Ishikawa (cell line): ENCODE results near the gene PELI2.

Experiments used
- CEBPB ChIP-seq: IDR thresholded peaks from 2 replicates; pipeline ENCODE4 v1.6.1; 2012
- CREB1 ChIP-seq: IDR thresholded peaks from 2 replicates; pipeline ENCODE4 v1.6.1; 2012; ENCODE audit warnings: low read depth
- EGR1 ChIP-seq: IDR thresholded peaks from 2 replicates; pipeline ENCODE4 v1.6.1; 2012
- EP300 ChIP-seq: IDR thresholded peaks from 2 replicates; pipeline ENCODE4 v1.6.1; 2012; ENCODE audit warnings: borderline replicate concordance
- FOXM1 ChIP-seq: IDR thresholded peaks from 2 replicates; pipeline ENCODE4 v1.6.1; 2012; ENCODE audit warnings: low read depth, borderline replicate concordance
- MAX ChIP-seq: IDR thresholded peaks from 2 replicates; pipeline ENCODE4 v1.6.1; 2012
- NFIC ChIP-seq: IDR thresholded peaks from 2 replicates; pipeline ENCODE4 v1.6.1; 2012
- RAD21 ChIP-seq: IDR thresholded peaks from 2 replicates; pipeline ENCODE4 v1.6.1; 2012; ENCODE audit warnings: low read depth
- REST ChIP-seq: IDR thresholded peaks from 2 replicates; pipeline ENCODE4 v1.6.1; 2012; ENCODE audit warnings: low read depth, mild to moderate bottlenecking
- TAF1 ChIP-seq: IDR thresholded peaks from 2 replicates; pipeline ENCODE4 v1.6.1; 2012; ENCODE audit warnings: low read depth, mild to moderate bottlenecking
- TCF12 ChIP-seq: IDR thresholded peaks from 2 replicates; pipeline ENCODE4 v1.6.1; 2012; ENCODE audit warnings: low read depth
- TEAD4 ChIP-seq: IDR thresholded peaks from 2 replicates; pipeline ENCODE4 v1.6.1; 2012
- USF1 ChIP-seq: IDR thresholded peaks from 2 replicates; pipeline ENCODE4 v1.6.1; 2012
- YY1 ChIP-seq: IDR thresholded peaks from 2 replicates; pipeline ENCODE4 v1.6.1; 2012; ENCODE audit warnings: low read depth
- ZBTB7A ChIP-seq: IDR thresholded peaks from 2 replicates; pipeline ENCODE4 v1.6.1; 2012; ENCODE audit warnings: low read depth

The PELI2 gene

GRCh38 chr14:56292970-56293369, 174.8 kb downstream of the PELI2 start:
- TF ChIP-seq REST, result no peak
- TF ChIP-seq EGR1, result no peak
- TF ChIP-seq MAX, result no peak
- TF ChIP-seq FOXM1, result no peak
- TF ChIP-seq RAD21, result no peak
- no peak for TF ChIP-seq CEBPB
- no peak for TF ChIP-seq TEAD4
- TF ChIP-seq NFIC, result no peak
- TF ChIP-seq YY1, result no peak
- no peak for TF ChIP-seq TAF1

GRCh38 chr14:56293506-56293905, 175.3 kb downstream of the PELI2 start:
- TF ChIP-seq USF1, result no peak
- no peak for TF ChIP-seq ZBTB7A
- TF ChIP-seq YY1, result no peak
- TF ChIP-seq FOXM1, result no peak
- no peak for TF ChIP-seq CEBPB
- no peak for TF ChIP-seq MAX
- no peak for TF ChIP-seq EGR1
- no peak for TF ChIP-seq REST
- no peak for TF ChIP-seq TCF12
- TF ChIP-seq NFIC, result no peak
- TF ChIP-seq TAF1, result no peak
- TF ChIP-seq RAD21, result no peak
- TF ChIP-seq TEAD4, result no peak
- TF ChIP-seq EP300, result no peak
- TF ChIP-seq CREB1, result no peak

GRCh38 chr14:56294128-56294527, 175.9 kb downstream of the PELI2 start:
- TF ChIP-seq RAD21, result peak; percentile 18; the same call in 1 of the 2 replicates
- no peak for TF ChIP-seq CEBPB

GRCh38 chr14:56295743-56296142, 177.5 kb downstream of the PELI2 start:
- TF ChIP-seq ZBTB7A (no peak), EGR1 (no peak), EP300 (no peak), RAD21 (no peak), USF1 (no peak), REST (no peak), NFIC (no peak), CEBPB (no peak), MAX (no peak), CREB1 (no peak), TCF12 (no peak)

GRCh38 chr14:56297449-56297848, 179.2 kb downstream of the PELI2 start:
- no peak for TF ChIP-seq MAX
- no peak for TF ChIP-seq TEAD4
- no peak for TF ChIP-seq TCF12
- TF ChIP-seq ZBTB7A, result no peak
- no peak for TF ChIP-seq YY1
- no peak for TF ChIP-seq EGR1
- no peak for TF ChIP-seq NFIC
